GM23248 (cell line): ENCODE measurements around the gene BPIFB6. TPM values are rescaled to one million over a fixed set of nuclear protein-coding genes. Genes with fewer than 3 reads are reported as not detected.

Experiments
- DNase-seq: peaks from one replicate; pipeline ENCODE4 v3.0.0-alpha.2; 2015
- H2AFZ ChIP-seq: fragments of 200-600 bp; sonication (generic); 2 replicates; pipeline ENCODE4 v1.6.1; 2016; ENCODE audit warnings: antibody characterized with exemption
- H3F3A ChIP-seq: fragments of 200-600 bp; sonication (generic); 2 replicates; pipeline ENCODE4 v1.6.1; 2016; ENCODE audit warnings: mild to moderate bottlenecking, antibody characterized with exemption, mixed run types; ENCODE audit not compliant: insufficient read depth
- H3K27ac ChIP-seq: fragments of 200-600 bp; sonication (generic); 2 replicates; pipeline ENCODE4 v1.5.1; 2016; ENCODE audit warnings: mild to moderate bottlenecking
- H3K27me3 ChIP-seq: fragments of 200-600 bp; sonication (generic); replicated peaks from 2 replicates; pipeline ENCODE4 v1.6.1; 2016; ENCODE audit warnings: mild to moderate bottlenecking; ENCODE audit not compliant: insufficient read depth
- H3K36me3 ChIP-seq: fragments of 200-600 bp; sonication (generic); 2 replicates; pipeline ENCODE4 v1.6.1; 2016; ENCODE audit warnings: low read depth, mild to moderate bottlenecking
- H3K4me1 ChIP-seq: fragments of 200-600 bp; sonication (generic); 2 replicates; pipeline ENCODE4 v1.6.1; 2016; ENCODE audit warnings: mild to moderate bottlenecking; ENCODE audit not compliant: insufficient read depth
- H3K4me2 ChIP-seq: fragments of 200-600 bp; sonication (generic); one replicate; pipeline ENCODE4 v1.6.1; 2016; ENCODE audit warnings: mild to moderate bottlenecking; ENCODE audit not compliant: unreplicated experiment
- H3K4me3 ChIP-seq: fragments of 200-600 bp; sonication (generic); 2 replicates; pipeline ENCODE4 v1.5.1; 2016; ENCODE audit warnings: mild to moderate bottlenecking
- H3K79me2 ChIP-seq: fragments of 200-600 bp; sonication (generic); 2 replicates; pipeline ENCODE4 v1.6.1; 2016; ENCODE audit warnings: mild to moderate bottlenecking; ENCODE audit not compliant: insufficient read depth
- H3K9ac ChIP-seq: fragments of 200-600 bp; sonication (generic); 2 replicates; pipeline ENCODE4 v1.6.1; 2016; ENCODE audit warnings: mild to moderate bottlenecking
- H3K9me2 ChIP-seq: fragments of 200-600 bp; sonication (generic); 2 replicates; pipeline ENCODE4 v1.6.1; 2016; ENCODE audit warnings: mixed run types, mild to moderate bottlenecking, moderate library complexity; ENCODE audit not compliant: insufficient read depth
- H3K9me3 ChIP-seq: fragments of 200-600 bp; sonication (generic); one replicate; pipeline ENCODE4 v1.6.1; 2017; ENCODE audit warnings: low read depth
- H4K20me1 ChIP-seq: fragments of 200-600 bp; sonication (generic); 2 replicates; pipeline ENCODE4 v1.6.0; 2016; ENCODE audit not compliant: insufficient read depth
- EZH2 ChIP-seq: fragments of 200-600 bp; sonication (generic); IDR thresholded peaks from 2 replicates; pipeline ENCODE4 v1.6.1; 2018; ENCODE audit warnings: antibody characterized with exemption, mild to moderate bottlenecking; ENCODE audit not compliant: insufficient read depth, poor library complexity, severe bottlenecking
- EZH2phosphoT487 ChIP-seq: fragments of 200-600 bp; sonication (generic); IDR thresholded peaks from 2 replicates; pipeline ENCODE4 v1.6.1; 2018; ENCODE audit warnings: antibody characterized with exemption, moderate library complexity, mild to moderate bottlenecking, low read depth; ENCODE audit not compliant: insufficient read depth
- WGBS, 2 experiments: methylation state at CpG; one replicate each; pipeline ENCODE4 v1.1.6; 2015 to 2017; ENCODE audit warnings: low lambda C conversion rate in 2 of 2, low coverage in 1 of 2; ENCODE audit errors: missing lambda C conversion rate in 2 of 2; 5-methylcytosine and 5-hydroxymethylcytosine counted together
- in situ Hi-C: fragments of 300-500 bp; cut with MboI; formaldehyde crosslinking; loops from 2 replicates; pipeline ENCODE4 v1.15.0; 2020
- polyA plus RNA-seq: library from polyadenylated mRNA; unstranded; fragments of >200 nt; fragmentation: Nextera tagmentation; extraction: Ambion mirVana; gene quantifications from 2 replicates; pipeline ENCODE4 v1.2.1, GENCODE V29; 2016
- total RNA-seq: library from RNA; depleted of rRNA; stranded (reverse); fragments of >200 nt; shearing (Covaris generic); gene quantifications from 2 replicates; pipeline ENCODE4 v1.2.3, GENCODE V29; 2014

BPIFB6 gene
- total and polyA plus RNA-seq, 2 experiments from 2014 or later, result not detected

DNA sequence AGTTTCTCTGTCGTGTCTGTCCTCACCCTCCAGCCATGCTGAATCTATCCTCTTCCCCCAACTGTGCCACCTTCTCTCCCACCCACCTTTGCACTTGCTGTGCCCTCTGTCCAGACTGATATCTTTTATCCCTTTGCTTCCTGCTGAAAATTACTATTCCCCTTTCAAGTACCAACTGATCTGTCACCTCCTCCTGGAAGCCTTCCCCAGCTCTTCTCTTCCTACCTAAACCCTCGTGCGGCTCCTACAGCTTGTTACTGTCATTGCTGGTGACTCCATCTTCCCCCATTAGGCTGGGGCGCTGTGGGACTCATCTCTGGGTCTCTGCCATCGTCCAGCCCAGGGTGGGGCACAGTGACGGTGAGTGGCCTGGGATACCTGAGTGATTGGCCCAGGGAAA is 1.1 kb downstream of the BPIFB6 start:
- no peaks in the 10 kb centered on the region for H3K4me1 ChIP-seq

DNA sequence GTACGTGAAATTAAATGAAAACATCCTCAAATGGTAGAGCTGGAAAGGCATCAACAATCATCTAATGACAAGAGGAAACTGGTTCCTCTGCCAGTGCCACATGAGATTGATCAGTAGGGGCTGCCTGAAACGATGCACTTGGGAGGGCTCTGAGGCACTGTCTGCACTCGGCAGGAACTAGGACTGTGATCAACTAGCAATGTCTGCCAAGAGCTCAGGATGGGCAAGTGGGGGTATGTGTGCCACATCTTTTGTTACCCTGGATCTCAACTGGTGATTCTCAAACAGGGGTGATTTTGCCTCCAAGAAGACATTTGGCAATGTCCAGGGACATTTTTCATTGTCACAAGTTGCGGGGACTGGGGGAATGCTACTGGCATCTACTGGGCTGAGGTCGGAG is 1.9 kb downstream of the BPIFB6 start:
- H3K4me1 ChIP-seq, result no peaks in the 10 kb centered on the region
- no peaks in the 10 kb centered on the region for H4K20me1 ChIP-seq
- no peaks in the 10 kb centered on the region for H3F3A ChIP-seq
- H3K9me2 ChIP-seq, result no peaks in the 10 kb centered on the region
- no peaks in the 10 kb centered on the region for H3K79me2 ChIP-seq
- H3K27ac ChIP-seq, result no peak overlapping the region
- H3K9me3 ChIP-seq, result no peaks in the 10 kb centered on the region
- in situ Hi-C loops, result no loop called here
- no peak overlapping the region for H3K9ac ChIP-seq
- DNase-seq, result no peak
- WGBS, 2 experiments, result 23 to 25% methylated on average over 5 of the region's 5 CpGs
- TF ChIP-seq EZH2 (no peak), EZH2phosphoT487 (no peak)
- no peaks in the 10 kb centered on the region; the same call in 1 of the 2 replicates for H3K27me3 ChIP-seq
- no peak overlapping the region for H3K4me2 ChIP-seq
- H2AFZ ChIP-seq, result no peak overlapping the region
- no peak overlapping the region for H3K4me3 ChIP-seq
- H3K36me3 ChIP-seq, result no peaks in the 10 kb centered on the region

More for the DNA sequence above, 1.1 kb downstream of the BPIFB6 start:
- in situ Hi-C loops, result no loop called here
- Histone ChIP-seq H3K36me3 (no peaks in the 10 kb centered on the region), H2AFZ (no peak overlapping the region), H3K9ac (no peak overlapping the region), H3K9me3 (no peaks in the 10 kb centered on the region), H3K4me3 (no peak overlapping the region), H3K27me3 (no peaks in the 10 kb centered on the region; the same call in 1 of the 2 replicates), H3K27ac (no peak overlapping the region), H4K20me1 (no peaks in the 10 kb centered on the region), H3K4me2 (no peak overlapping the region), H3K9me2 (no peaks in the 10 kb centered on the region), H3F3A (no peaks in the 10 kb centered on the region), H3K79me2 (no peaks in the 10 kb centered on the region)
- TF ChIP-seq EZH2phosphoT487 (no peak), EZH2 (no peak)
- 33 to 36% methylated on average over 6 of the region's 6 CpGs for WGBS, 2 experiments
- DNase-seq, result no peak

DNA sequence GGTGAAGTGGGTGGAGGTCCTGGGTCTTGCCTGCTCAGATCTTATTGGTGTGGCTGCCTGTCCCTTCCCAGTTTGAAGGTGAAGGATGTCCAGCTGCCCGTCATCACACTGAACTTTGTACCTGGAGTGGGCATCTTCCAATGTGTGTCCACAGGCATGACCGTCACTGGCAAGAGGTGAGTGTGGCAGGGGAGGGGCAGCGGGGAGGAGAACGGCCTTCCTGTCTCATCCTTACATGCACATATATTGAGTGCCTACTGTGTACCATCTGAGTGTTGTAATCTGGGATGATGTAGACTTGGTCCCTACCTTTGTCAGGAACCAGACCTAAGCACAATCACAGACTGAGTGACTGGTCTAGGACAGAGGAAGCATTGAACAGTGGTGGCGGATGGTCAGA is 2.7 kb downstream of the BPIFB6 start:
- Histone ChIP-seq H2AFZ (no peak overlapping the region), H3K27ac (no peak overlapping the region), H3K4me3 (no peak overlapping the region), H4K20me1 (no peaks in the 10 kb centered on the region), H3K9ac (no peak overlapping the region), H3K36me3 (no peaks in the 10 kb centered on the region), H3K4me1 (no peaks in the 10 kb centered on the region), H3F3A (no peaks in the 10 kb centered on the region), H3K9me3 (no peaks in the 10 kb centered on the region), H3K27me3 (no peaks in the 10 kb centered on the region; the same call in 1 of the 2 replicates), H3K79me2 (no peaks in the 10 kb centered on the region), H3K4me2 (no peak overlapping the region), H3K9me2 (no peaks in the 10 kb centered on the region)
- 44% methylated on average over 5 of the region's 5 CpGs for WGBS, 2 experiments
- no peak for TF ChIP-seq EZH2
- TF ChIP-seq EZH2phosphoT487, result no peak
- no peak for DNase-seq
- in situ Hi-C loops, result no loop called here

DNA sequence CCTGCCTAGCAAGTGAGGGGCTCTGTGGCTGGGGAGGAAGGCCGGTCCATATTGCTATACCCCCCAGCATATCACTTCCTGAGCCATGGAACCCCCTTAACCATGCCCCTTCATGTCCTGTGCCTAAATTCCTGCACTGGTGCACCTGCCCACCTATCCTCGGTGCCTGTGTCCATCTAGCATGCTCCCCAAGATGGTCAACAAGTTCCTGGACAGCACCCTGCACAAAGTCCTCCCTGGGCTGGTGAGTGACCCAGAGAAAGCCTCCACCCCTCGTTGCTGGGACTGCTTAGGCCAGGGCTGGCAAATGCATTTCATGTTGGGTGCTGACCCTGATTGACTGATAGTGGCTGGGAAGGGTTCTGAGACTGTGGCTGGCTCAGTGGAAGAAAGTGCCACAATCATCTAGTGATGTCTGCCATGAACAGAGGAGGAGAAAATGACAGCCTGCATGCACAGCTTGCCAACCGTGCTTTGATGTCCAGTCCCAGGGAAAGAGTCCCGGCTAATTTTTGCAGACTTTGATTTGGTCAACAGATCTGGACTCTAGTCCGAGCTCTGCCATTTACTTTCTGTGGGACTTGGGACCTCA is 3.5 kb downstream of the BPIFB6 start:
- no peak overlapping the region for H3K4me2 ChIP-seq
- in situ Hi-C loops, result no loop called here
- no peak overlapping the region for H3K4me3 ChIP-seq
- H3K9me3 ChIP-seq, result no peaks in the 10 kb centered on the region
- no peaks in the 10 kb centered on the region for H3K9me2 ChIP-seq
- no peak overlapping the region for H2AFZ ChIP-seq
- no peaks in the 10 kb centered on the region; the same call in 1 of the 2 replicates for H3K27me3 ChIP-seq
- 26 to 31% methylated on average over 6 of the region's 6 CpGs for WGBS, 2 experiments
- no peak overlapping the region for H3K9ac ChIP-seq
- no peak for TF ChIP-seq EZH2phosphoT487
- no peak for TF ChIP-seq EZH2
- H4K20me1 ChIP-seq, result no peaks in the 10 kb centered on the region
- no peaks in the 10 kb centered on the region for H3K4me1 ChIP-seq
- H3F3A ChIP-seq, result no peaks in the 10 kb centered on the region
- no peaks in the 10 kb centered on the region for H3K36me3 ChIP-seq
- no peak for DNase-seq
- H3K27ac ChIP-seq, result no peak overlapping the region
- H3K79me2 ChIP-seq, result no peaks in the 10 kb centered on the region
